Liver (tissue), 3 donors: ENCODE measurements around the gene VSIR.

ENCODE experiments used
- NR2F2 ChIP-seq: IDR thresholded peaks from 2 replicates; pipeline ENCODE4 v1.6.1; 2016; ENCODE audit warnings: antibody characterized with exemption
- YY1 ChIP-seq: IDR thresholded peaks from 2 replicates; pipeline ENCODE4 v1.6.1; 2016; ENCODE audit warnings: antibody characterized with exemption, mild to moderate bottlenecking
- TF ChIP-seq, protein P1 (sequence below): fragments of 150-350 bp; IDR thresholded peaks from 2 replicates; pipeline ENCODE4 v1.5.1; 2017; ENCODE audit warnings: improper control_type of control experiment, low read depth, low read length; ENCODE audit not compliant: missing input control
- TF ChIP-seq, protein P2 (sequence below): IDR thresholded peaks from 2 replicates; pipeline ENCODE4 v1.6.1; 2016; ENCODE audit warnings: antibody characterized with exemption
- donor health status: healthy.
- donor health status: healthy.

DNA sequence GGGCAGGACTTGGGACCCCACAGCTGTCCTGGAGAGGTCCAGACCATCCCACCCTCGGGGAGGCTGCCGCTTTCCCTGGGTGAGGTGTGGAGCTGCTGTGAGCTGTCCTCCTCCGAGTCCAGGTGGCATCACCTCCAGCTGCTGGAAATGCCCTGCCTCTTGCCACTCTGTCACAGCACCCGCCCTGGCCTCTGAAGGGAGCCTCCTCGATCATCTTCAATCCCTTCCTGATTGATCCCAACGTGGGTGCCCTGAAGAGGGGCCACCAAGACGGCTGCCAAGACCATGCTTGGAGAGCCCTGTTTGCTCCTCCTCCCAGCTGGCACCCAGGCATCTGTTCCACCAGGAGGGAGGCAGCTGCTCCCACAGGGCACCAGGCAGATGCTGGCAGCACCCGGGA is 58.3 kb downstream of the VSIR start:
- TF ChIP-seq, protein P1, sequence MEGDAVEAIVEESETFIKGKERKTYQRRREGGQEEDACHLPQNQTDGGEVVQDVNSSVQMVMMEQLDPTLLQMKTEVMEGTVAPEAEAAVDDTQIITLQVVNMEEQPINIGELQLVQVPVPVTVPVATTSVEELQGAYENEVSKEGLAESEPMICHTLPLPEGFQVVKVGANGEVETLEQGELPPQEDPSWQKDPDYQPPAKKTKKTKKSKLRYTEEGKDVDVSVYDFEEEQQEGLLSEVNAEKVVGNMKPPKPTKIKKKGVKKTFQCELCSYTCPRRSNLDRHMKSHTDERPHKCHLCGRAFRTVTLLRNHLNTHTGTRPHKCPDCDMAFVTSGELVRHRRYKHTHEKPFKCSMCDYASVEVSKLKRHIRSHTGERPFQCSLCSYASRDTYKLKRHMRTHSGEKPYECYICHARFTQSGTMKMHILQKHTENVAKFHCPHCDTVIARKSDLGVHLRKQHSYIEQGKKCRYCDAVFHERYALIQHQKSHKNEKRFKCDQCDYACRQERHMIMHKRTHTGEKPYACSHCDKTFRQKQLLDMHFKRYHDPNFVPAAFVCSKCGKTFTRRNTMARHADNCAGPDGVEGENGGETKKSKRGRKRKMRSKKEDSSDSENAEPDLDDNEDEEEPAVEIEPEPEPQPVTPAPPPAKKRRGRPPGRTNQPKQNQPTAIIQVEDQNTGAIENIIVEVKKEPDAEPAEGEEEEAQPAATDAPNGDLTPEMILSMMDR = no peak
- TF ChIP-seq, protein P2, sequence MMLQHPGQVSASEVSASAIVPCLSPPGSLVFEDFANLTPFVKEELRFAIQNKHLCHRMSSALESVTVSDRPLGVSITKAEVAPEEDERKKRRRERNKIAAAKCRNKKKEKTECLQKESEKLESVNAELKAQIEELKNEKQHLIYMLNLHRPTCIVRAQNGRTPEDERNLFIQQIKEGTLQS = no peak
- TF ChIP-seq YY1 (no peak), NR2F2 (no peak)
